Left kidney (tissue), 2 donors: Measurements from ENCODE around the gene PALM. TPM values are rescaled to one million over a fixed set of nuclear protein-coding genes. Genes with fewer than 3 reads are reported as not detected.
"Not testable (repeated sequence)": the region's sequence is repeated elsewhere in the genome, so short reads cannot be mapped to it uniquely, and the experiment has no call there.

Experiments used
- DNase-seq: peaks from one replicate; pipeline ENCODE4 v3.0.0-alpha.2; 2013
- polyA plus RNA-seq: library from polyadenylated mRNA; unstranded; fragments of 120-200 nt; gene quantifications from one replicate; pipeline ENCODE4 v1.2.1, GENCODE V29; 2013; ENCODE audit not compliant: insufficient read length

Gene PALM
- polyA plus RNA-seq, 1 donor: 73.4 TPM

DNA sequence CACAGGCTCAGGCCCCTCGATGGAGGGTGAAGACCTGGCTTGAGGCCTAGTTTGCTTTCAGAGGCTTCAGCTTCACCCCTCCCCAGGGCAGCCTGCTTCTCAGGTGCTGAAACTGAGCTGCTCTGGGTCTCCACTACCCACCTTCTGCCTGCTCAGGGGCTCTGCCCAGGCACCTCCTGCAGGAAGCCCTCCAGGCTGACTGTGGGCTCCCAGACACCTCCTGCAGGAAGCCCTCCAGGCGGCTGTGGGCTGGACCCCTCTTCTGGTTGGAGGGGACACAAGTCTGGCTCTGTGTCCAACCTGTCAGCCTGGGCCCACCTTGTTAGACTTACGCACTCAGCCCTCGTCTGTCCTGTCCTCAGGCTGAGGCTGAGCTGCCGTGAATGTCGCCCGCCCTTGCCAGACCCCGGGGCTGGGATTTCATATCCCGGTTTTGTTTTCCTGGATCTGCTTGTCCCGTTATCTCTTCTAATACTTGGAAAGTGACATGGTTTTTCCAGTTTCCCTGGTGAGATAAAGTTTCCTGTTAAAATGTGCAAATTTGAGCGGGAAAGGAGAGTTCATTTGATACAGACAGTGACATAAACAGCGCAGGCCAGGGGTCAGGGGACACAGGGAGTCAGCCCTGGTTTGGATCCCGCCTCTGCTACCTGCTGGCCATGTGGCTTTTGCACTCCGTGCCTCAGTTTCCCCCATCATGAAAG lies 21.4 kb downstream of the PALM start:
- no peak for DNase-seq

GRCh38 chr19:731000-731399 lies 22.3 kb downstream of the PALM start:
- DNase-seq: no peak

DNA sequence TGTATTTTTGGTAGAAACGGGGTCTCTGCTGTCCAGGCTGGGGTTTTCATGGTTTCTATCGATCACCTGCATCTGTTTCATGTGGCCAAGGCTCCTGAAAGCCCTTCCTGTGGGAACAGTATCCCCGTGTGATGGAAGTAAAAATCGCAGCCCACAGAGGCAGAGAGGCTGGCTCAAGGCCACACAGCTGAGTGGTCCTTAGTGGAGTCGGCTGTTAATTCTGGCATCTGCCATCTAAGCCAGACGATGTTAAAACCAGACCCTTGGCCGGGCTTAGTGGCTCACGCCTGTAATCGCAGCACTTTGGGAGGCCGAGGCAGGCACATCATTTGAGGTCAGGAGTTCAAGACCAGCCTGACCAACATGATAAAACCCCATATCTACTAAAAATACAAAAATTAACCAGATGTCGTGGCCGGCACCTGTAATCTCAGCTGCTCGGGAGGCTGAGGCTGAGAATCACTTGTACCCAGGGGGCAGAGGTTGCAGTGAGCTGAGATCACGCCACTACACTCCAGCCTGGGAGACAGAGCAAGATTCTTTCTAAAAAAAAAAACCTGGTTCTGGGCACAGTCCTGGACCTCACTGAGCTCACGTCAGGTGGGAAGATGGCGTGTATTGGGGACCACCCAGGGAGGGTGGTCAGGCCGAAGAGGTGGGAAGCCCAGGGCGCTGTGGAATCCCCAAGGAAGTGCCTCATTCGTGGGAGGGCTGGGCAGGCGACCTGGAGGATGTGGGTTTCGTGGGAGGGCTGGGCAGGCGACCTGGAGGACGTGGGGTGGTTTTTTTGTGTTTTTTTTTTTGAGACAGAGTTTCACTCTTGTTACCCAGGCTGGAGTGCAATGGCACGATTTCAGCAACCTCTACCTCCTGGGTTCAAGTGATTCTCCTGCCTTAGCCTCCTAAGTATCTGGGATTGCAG lies 23.7 kb downstream of the PALM start:
- DNase-seq: no peak

- no peak for DNase-seq
Measured at GRCh38 chr19:734716-735115, 26.0 kb downstream of the PALM start.

DNA sequence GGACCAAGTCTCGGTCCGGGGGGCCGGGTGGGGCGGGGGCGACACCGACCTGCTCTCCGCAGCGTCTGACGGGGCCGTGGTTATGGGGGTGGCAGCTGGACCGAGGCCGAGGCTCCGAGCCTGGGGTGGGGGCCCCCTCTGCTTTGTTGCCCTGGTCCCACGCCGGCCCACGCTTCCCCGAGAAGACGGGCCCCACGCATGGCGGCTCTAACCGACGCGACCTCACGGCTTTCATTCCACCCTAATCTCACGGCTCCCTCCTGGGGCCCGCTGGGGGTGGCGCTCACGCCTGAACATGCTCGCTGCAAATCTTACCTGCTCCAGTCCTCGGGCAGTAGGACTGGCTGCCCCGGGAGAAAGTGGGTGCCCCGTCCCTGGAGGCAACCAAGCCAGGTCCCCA lies 27.4 kb downstream of the PALM start:
- DNase-seq: no peak

- DNase-seq: no peak
Measured at GRCh38 chr19:737591-738093, 28.9 kb downstream of the PALM start.

GRCh38 chr19:738509-739128 lies 29.9 kb downstream of the PALM start:
- no peak for DNase-seq

GRCh38 chr19:739998-740715 lies 31.4 kb downstream of the PALM start:
- DNase-seq: no peak

DNA sequence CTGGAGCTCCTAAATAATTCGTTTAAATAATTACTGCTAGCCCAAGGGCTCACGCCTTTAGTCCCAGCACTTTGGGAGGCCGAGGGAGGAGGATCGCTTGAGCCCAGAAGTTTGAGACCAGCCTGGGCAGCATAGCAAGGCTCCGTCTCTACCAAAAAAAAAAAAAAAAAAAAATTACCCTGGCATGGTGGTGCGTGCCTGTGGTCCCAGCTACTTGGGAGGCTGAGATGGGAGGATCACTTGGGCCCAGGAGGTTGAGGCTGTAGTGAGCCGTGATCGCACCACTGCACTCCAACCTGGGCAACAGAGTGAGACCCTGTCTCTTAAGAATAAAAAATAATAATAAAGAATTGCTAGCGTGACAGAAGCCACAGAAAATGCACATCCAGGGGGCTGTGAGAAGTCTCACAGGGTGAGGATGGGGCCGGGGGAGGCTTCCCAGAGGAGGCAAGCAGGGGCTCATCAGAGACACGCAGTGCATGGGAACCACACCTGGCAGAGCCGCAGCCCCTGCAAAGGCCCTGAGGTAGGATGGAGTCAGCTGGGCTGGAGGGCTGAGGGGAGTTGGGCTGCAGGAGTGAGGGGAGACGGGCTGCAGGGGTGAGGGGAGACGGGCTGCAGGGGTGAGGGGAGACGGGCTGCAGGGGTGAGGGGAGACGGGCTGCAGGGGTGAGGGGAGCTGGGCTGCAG lies 32.2 kb downstream of the PALM start:
- DNase-seq: not testable (repeated sequence)

- no peak for DNase-seq
Measured at GRCh38 chr19:741506-742131, 32.9 kb downstream of the PALM start.

- no peak for DNase-seq
Measured at GRCh38 chr19:742540-743075, 33.9 kb downstream of the PALM start.

GRCh38 chr19:743168-743687 lies 34.5 kb downstream of the PALM start:
- DNase-seq: peak; percentile 67

GRCh38 chr19:745138-745537 lies 36.4 kb downstream of the PALM start:
- DNase-seq: not testable (repeated sequence)

DNA sequence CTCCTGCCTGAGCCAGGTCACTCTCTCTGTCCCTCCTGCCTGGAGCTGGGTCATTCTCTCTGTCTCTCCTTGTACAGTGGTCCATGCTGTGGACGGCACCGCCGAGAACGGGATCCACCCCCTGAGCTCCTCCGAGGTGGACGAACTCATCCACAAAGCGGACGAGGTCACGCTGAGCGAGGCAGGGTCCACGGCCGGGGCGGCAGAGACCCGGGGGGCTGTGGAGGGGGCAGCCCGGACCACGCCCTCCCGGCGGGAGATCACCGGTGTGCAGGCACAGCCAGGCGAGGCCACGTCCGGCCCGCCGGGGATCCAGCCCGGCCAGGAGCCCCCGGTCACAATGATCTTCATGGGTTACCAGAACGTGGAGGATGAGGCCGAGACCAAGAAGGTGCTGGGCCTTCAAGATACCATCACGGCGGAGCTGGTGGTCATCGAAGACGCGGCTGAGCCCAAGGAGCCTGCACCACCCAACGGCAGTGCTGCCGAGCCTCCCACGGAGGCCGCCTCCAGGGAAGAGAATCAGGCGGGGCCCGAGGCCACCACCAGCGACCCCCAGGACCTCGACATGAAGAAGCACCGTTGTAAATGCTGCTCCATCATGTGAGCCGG lies 37.6 kb downstream of the PALM start:
- DNase-seq: no peak

GRCh38 chr19:746956-747355 lies 38.2 kb downstream of the PALM start:
- no peak for DNase-seq

- no peak for DNase-seq
Measured at GRCh38 chr19:747432-748273, 38.9 kb downstream of the PALM start.

DNA sequence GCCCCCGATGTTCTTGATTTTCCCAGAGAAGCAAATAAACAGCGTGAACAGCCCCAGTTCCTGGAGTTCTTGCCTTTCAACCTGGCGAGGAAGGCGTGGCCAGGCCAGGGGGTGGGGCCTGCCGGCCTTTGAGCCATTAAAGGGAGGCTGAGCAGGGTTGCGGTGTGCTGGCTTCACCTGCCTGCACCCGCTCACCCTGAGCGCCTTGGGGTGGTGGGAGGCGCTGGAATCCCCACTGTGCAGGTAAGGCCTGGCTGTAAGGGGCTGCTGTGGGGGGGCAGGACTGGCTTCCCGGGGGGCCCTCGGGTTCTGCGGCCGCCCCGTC lies 39.5 kb downstream of the PALM start:
- DNase-seq: no peak

DNA sequence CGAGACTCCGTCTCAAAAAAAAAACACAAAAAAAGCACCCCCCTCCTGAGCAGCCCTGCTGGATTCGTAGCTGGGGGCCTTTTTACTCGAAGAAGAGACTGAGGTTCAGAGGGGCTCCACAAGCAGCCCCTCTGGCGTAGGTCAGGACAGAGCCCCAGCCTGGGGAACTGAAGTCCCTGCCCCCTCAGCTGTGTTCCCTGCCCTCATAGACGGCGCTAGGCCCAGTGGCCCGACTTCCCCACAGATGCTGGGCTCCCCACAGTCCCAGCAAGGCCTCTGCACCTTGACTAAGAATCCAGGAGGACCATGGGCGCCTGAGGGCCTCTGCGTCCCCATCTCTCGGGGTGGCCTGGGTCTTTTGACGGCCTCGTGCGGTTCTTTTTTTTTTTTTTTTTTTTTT lies 41.1 kb downstream of the PALM start:
- no peak for DNase-seq
